ENCODE measurements around the gene HDHD5.

Gene HDHD5

DNA sequence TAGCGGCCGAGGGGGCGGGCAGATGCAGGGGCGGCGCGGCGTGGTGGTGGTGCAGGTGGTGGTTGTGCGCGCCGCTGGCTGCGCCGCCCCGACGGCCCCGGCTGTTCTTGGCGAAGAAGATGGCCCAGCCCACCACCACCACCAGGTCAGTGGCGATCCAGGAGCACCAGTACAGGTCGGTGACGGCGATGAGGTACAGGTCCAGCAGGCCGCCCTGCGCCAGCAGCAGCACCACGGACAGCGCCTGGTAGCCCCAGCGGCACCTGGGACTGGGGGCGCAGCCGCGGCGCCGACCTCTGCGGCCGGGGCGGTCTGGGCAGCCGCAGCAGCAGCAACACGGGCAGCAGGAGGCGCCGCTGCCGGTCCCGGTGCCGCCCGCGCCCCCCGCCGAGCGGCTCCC, 38.8 kb downstream of the HDHD5 start:
- peak; percentile 91 for DNase-seq (ENCODE audit: low spot score)

DNA sequence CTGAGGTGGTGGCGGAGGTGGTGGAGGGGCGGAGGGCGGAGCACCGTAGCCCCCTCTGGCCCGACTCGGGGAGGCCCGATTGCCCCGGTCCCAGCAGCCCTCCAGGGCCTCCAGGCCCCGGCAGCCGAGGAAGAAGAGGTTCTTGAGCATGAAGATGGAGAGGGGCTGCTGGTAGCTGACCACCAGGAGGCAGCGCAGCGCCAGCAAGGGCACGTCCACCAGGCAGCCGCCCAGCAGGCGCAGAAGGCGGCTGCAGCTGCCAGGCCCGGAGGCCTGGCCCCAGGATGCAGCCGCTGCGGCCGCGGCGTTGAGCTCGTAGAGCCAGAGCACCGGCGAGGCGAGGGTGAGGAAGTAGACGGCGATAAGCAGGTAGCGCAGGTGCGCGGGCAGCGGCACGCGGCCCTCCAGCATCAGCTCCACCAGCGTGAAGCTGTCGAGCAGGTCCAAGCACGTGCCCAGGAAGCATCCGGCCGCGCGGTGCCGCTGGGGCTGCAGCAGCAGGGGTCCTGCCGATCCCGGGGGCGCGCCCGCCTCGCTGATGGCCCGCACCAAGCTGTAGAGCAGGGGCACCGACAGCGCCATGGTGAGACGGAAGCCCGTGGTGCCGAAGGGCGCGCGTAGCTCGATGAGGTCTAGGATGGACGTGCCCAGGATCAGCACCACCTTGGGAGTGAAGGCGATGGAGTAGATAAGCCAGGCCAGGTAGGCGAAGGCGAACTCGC, 39.4 kb downstream of the HDHD5 start:
- DNase-seq (ENCODE audit: low spot score) = peak; percentile 54

DNA sequence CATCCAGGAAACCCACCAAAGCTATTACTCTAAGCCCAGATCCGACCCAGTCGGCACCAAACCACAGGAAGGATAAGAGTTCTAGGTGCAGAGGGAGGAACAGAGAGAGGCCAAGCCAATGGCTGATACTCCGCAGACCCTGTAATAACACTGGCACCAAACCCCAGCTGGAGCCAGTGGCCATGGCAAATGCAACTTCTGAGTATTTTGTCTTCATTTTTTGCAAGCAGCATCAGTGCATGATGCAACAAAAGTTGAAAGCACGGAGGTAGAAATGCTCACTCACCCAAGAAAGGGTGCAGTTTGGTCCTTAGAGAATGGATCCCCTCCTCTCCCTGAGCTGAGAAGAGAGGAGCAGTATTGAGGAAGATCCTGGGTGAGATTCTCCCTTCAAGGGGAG, 40.7 kb downstream of the HDHD5 start:
- DNase-seq (ENCODE audit: low spot score) = no peak

DNA sequence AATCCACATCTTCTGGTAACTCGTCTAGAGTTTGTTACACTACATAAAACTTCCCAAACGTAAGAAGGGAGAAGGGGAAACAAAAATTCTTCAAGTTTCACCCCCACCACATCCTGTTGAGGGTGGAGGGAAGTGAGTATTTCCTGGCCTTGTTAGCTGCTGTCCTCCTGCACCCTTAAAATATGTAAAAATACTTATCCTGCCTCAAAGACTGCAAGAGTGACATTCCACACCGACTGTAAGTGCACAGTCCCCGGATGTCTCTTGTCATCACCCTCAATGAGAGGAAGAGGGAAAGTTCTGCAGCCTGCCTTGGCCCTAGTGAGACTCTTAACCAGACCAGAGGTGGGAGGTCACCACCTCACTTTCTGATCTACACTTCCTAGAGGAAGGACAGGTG, 41.2 kb downstream of the HDHD5 start:
- no peak for DNase-seq (ENCODE audit: low spot score)

DNA sequence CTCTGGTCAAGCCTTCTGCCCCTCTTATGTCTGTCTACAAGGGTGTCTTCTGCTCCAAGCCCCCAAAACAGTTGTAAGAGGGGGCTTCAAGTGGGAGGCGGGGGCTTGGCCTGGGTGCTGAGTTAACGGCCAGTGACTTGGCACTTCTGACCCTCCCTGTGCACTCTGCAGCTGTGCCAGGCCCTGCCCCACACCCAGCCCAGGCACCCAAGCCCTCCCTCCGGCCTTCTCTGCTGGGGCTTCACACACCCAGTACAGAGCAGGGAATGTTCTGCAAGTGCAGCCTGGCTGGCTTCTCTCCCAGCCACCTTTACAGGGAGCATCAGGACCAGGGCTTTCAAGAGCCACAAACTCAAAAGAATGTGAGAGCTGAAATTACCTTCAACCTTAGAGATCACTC, 41.7 kb downstream of the HDHD5 start:
- no peak for DNase-seq (ENCODE audit: low spot score)

DNA sequence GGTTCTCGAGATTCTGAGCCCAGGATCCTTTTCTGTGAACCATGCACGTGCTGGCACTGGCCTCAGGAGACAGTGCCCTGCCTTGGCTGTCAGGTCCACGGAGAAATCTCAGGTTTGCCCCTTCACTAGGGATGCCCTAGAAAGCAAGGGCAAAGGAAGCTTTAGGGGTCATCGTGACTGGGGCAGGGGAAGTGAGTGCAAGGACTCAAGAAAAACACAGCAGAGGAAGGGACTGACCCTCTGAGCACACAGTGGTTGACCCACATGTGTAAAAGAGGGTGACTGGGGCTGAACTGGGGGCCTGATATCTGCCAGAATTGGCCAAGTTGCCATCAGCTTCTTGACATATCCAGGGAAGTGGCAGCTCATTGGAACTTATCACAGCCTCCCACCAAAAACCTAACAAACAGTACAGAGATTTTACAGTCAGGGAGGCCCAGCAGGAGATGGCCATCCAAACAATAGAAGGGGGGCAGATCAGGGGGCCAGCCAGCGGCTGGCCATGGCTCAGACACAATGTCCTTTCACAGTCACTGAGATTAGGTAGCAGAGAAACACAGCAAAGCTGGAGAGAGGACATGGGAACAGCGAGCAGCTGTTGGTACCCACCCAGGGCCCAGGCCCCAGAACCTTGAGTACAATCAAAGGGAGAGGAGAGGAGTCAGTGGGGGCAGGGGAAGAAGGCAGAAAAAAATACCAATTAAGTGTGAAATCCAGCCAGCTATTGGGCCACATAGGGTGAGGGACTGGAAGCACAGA, 42.3 kb downstream of the HDHD5 start:
- no peak for DNase-seq (ENCODE audit: low spot score)

DNA sequence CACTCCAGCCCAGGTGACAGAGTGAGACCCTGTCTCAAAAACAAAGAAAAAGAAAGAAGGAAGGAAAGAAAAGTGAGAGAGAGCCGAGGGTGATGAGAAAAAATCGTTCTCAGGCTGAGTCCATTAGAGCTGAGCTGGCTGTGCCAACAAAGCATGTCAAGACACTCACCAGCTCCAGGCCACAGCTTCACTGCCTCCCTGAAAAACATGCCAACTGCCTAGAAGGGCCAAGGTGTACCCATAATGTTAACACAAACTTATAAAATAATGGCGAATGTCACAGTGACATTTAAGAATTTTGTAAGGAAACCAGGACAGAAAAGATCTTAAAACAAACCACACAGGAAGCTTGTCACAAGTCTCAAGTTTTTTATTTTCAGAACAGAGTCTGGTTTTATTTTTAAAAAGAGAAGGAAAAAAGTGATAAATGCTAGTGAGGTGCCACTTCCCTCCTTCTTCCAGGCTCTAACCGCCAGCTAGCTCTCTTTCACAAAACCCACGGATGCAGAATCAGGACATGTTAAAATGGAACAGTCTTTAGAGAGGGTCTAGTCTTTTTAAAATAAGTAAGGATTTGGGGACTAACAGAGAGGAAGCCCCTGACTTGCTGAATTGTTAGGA, 43.0 kb downstream of the HDHD5 start:
- no peak for DNase-seq (ENCODE audit: low spot score)

DNA sequence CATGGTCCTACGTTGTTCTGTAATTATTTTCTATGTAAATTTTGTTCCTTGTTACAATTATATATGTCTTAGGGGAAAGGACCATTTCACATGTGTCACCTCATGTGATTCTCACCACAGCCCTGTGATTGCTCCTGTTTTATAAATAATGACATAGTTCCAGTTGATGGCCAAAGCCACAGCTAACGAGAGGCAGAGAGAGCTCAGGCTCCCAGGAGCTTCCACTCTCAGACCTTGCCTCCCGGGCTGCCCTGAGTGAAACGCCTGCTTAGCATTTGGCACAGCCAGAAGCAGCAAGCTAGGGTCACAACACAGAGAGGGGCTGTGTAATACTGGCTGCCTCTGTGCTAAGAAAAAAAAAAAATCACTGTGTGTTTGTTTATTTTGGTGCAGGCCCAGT, 43.8 kb downstream of the HDHD5 start:
- DNase-seq (ENCODE audit: low spot score) = no peak

DNA sequence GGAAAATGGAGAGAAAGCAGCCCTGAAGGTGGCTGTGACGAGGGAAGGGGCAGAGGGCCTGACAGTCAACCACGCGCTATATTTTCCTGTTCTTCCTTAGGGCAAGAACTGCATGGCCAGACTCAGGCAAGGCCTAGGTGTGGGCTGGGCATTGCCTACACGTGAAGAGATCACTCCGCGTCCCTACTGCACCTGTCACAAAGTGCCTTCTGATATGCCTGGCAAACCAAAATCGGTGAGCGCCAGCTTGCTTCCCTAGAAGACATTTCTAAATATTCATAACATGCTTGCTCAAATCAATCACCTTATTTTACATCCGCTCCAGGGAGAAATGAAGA, 44.2 kb downstream of the HDHD5 start:
- no peak for DNase-seq (ENCODE audit: low spot score)

DNA sequence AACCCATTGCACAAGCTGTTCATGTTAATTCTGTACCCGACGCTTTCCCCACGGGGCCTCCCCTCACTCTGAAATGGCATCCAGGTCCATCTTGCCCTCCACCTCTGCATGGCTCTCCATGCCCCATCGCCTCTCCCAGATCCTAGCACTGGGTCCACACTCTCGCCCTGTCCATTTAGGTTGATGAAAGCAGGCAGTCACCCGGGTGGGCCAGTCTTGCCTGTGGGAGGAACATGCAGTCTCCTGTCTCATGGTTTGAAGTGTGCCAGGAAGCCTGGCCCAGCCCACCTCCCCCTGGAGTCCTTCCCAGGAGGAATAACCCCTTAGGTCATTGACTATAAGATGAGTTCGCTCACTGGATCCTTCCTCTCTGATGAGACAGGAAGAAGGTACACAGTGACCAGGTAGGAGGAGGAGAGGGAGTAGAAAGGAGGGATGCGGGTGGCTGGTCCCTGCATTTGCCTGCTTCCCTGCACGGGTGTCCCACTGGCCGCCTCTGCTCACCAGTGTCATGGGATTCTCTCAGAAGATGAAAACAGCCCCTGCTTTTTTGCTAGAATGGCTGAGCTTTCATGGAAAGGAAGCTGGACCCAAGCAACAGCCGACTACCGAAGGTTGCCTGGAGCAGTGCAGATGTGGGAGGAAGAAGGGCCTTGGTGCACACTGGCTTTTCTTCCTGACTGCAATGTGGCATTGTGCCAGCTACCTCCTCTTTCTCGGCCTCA, 44.7 kb downstream of the HDHD5 start:
- no peak for DNase-seq (ENCODE audit: low spot score)

DNA sequence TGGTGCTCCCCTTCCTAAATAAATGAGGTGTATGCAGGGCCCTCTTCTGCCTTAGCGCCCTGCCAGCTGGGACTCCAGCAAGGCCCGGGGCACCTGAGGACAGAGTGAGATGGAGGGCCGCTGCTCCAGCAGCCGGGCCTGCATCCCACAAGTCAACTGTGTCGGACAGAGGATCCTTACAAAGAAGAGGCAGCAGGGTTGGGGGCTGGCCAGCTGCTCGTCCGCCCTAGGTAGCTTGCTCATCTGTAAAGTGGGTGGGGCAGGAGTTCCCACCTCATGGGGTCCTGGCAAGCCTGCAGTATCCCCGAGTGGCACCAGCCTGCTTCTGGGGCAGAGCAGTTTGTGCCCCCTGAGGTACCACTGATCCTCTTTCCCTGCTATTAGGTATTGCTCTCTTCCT, 45.5 kb downstream of the HDHD5 start:
- DNase-seq (ENCODE audit: low spot score) = no peak

DNA sequence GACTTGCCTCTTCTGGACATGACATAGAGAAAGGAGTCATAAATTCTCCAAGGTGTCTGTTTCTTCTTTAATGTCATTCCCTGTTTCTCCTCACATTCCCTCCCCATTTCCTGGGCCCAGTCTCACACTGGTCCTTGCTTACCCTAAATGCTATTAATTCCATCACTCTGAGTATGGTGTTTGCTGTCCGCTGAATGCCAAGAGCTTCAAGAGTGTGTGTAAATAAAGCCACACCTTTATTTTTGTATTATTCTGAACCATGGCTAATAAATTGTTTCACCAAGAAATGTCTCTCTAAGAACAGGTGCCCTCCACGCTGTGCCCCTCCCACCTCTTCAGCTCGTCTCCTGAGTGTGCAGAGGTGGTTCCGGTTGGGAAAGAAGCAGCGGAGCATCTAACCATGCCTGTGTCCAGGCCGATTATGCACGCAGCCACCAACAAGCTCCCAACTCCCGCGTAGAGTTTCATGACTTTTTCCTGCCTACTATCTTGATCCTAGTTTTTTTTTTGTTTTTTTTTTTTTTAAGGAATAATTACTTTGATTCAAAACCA, 46.5 kb downstream of the HDHD5 start:
- no peak for DNase-seq (ENCODE audit: low spot score)

DNA sequence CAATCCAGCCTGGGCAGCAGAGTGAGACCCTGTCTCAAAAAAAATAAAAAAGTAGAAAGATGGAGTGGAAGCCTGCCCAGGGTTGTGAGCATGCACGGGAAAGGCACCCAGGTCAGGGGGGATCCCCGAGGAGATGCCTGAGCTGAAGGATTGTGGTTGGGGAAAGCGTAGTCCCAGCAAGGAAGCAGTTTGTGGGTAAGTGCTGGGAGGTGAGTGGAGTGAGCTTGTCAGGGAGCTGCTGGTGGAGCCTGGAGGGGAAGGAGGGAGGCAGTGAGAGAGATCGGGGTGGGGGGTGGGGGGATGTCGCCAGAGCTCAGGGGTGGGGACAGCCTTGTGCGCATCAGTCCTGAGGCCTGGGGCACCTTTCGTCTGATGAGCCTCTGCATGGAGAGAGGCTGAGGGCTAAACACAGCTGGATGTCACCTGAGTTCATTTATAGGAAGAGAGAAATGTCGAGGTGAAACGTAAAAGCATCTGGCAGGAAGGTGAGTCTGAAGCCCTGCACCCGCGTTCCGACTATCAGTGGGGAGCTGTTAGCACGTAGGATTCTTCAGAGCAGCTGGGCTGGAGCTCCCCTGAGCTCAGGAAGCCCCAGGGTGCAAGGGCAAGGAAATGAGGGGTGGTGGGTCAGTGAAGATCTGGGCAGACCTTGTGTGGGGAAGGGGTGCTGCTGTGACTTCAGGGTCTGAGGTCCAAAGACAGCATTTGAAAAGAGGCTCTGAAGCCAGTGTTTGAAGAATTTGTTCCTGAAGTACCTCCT, 48.1 kb downstream of the HDHD5 start:
- no peak for DNase-seq (ENCODE audit: low spot score)

DNA sequence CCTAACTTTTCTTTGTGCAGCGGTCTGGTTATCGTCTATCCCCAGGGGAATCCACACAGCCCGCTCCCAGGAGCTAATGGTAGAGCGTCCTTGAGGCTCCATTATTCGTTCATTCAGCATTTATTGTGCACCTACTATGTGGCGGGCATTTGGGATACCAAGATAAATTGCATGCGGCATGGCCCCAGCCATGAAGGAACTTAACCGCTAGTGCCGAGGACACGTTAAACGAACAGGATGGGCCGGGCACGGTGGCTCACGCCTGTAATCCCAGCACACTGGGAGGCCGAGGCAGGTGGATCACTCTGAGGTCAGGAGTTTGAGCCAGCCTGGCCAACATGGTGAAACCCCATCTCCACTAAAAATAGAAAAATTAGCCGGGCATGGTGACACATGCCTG, 49.1 kb downstream of the HDHD5 start:
- DNase-seq (ENCODE audit: low spot score) = no peak

DNA sequence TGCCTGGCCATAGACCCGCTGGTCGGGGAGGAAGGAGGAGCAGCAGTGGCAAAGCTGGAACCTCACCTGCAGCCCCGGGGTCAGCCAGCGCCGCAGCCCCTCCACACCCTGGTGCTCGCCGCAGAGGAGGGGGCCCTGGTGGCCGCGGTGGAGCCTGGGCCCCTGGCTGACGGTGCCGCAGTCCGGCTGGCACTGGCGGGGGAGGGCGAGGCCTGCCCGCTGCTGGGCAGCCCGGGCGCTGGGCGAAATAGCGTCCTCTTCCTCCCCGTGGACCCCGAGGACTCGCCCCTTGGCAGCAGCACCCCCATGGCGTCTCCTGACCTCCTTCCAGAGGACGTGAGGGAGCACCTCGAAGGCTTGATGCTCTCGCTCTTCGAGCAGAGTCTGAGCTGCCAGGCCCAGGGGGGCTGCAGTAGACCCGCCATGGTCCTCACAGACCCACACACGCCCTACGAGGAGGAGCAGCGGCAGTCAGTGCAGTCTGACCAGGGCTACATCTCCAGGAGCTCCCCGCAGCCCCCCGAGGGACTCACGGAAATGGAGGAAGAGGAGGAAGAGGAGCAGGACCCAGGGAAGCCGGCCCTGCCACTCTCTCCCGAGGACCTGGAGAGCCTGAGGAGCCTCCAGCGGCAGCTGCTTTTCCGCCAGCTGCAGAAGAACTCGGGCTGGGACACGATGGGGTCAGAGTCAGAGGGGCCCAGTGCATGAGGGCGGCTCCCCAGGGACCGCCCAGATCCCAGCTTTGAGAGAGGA, 49.8 kb downstream of the HDHD5 start:
- no peak for DNase-seq (ENCODE audit: low spot score)

DNA sequence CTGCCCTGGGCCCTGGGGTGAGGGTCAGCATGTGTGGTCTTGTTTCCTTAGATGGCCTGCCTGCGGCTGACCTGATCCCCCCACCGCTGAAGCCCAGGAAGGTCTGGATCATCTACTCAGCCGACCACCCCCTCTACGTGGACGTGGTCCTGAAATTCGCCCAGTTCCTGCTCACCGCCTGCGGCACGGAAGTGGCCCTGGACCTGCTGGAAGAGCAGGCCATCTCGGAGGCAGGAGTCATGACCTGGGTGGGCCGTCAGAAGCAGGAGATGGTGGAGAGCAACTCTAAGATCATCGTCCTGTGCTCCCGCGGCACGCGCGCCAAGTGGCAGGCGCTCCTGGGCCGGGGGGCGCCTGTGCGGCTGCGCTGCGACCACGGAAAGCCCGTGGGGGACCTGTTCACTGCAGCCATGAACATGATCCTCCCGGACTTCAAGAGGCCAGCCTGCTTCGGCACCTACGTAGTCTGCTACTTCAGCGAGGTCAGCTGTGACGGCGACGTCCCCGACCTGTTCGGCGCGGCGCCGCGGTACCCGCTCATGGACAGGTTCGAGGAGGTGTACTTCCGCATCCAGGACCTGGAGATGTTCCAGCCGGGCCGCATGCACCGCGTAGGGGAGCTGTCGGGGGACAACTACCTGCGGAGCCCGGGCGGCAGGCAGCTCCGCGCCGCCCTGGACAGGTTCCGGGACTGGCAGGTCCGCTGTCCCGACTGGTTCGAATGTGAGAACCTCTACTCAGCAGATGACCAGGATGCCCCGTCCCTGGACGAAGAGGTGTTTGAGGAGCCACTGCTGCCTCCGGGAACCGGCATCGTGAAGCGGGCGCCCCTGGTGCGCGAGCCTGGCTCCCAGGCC, 50.6 kb downstream of the HDHD5 start:
- no peak for DNase-seq (ENCODE audit: low spot score)

DNA sequence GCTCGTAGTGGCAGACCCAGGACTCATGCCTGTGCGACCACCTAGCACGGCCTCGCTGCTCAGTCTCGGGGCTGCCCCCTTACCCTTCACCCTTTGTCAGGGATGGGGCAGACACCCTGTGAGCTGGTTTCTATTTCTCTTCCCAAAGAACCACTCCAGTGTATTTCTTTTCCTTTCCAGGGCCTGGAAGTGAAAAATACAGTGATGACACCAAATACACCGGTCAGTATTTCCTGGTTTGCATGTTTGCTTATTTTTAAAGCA, 51.6 kb downstream of the HDHD5 start:
- DNase-seq (ENCODE audit: low spot score) = no peak

DNA sequence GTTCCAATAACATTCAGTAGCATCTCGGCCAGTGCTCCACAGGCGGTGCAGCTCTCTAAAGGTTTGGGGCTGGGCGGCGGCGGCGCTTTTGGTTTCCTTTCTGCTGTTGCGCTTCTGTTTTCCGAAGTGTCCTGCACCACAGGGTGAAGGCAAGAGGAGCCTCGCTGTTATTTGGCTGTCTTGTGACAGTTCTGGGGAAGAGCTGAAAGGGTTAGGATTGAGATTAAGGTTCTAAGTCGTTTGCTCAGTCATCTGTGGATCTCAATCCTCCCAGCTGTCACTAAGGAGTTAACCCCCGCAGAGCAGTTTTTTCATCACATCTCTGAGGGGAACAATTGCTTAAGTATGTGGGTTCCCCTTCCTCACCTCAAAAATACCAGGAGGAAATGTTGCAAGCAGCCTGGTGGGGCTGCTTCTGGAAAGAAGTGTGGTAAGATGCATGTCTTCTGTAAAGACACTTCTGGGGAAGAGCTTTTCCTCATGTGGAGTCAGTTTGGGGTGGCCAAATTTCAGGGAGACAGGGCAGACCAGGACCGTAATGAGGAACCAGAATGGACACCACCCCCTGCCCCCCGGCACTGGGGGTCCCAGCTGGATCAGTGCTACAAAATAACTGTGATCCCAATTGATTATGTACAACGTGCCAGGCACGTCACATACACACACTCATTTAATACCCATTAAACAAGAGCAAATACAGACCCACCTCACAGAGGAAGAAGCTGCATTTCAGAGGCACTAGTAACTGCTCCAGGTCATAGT, 52.1 kb downstream of the HDHD5 start:
- no peak for DNase-seq (ENCODE audit: low spot score)

DNA sequence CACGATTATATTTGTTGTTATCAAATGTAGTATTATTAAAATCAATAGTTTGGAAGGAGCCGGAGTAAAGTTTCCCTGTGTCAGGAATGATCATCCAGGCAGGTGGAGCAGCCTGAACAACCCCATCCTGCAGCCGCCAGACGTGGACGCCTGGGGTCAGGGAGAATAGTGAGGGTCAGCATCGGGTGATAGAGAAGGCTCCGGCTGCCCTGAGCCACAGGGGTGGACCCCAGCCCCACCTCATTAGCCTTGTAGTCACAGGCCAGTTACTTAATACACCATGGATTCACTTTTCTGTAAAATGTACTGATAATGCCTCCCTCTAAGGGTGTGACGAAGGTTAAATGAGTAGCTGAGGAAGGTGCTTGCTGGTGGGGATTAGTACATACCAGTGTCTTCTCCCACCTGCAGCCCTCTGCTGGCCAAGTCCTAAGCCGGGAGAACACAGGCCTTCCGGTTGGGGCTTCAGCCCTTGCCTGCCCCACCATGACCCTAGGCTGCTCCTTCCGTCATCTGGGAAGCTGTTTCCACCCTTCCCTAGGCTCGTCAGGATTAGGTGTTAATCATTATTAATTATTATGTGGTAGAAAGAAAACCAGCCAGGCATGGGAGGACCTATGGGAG, 52.8 kb downstream of the HDHD5 start:
- DNase-seq (ENCODE audit: low spot score) = no peak
